Measurements from ENCODE around the gene CYP4F11. TPM values are rescaled to one million over a fixed set of nuclear protein-coding genes. Genes with fewer than 3 reads are reported as not detected.

Gene CYP4F11
- total RNA-seq, 2 experiments from 2014 or later: not detected

Other genes with a start within 250 kb of the CYP4F11 start
- gene OR10H2, start 206.5 kb downstream of the CYP4F11 start, total RNA-seq: not detected
- not detected for gene OR10H3, start 196.5 kb downstream of the CYP4F11 start, total RNA-seq
- not detected for gene OR10H5, start 146.9 kb downstream of the CYP4F11 start, total RNA-seq
- not detected for gene OR10H1, start 118.9 kb downstream of the CYP4F11 start, total RNA-seq
- not detected for gene CYP4F2, start 36.5 kb downstream of the CYP4F11 start, total RNA-seq
- not detected for gene OR10H4, start 14.5 kb upstream of the CYP4F11 start, total RNA-seq
- gene TPM4, start 142.0 kb upstream of the CYP4F11 start, total RNA-seq: 100 to 1,000 TPM; 422 to 485 TPM
- gene RAB8A, start 177.4 kb upstream of the CYP4F11 start, total RNA-seq: 100 to 1,000 TPM; 167 to 175 TPM
- 10 to 100 TPM; 70.7 to 76.9 TPM for gene HSH2D, start 209.2 kb upstream of the CYP4F11 start, total RNA-seq
- not detected for gene CIB3, start 239.0 kb upstream of the CYP4F11 start, total RNA-seq

Measured in activated CD4-positive, alpha-beta T cell treated with anti-CD3 and anti-CD28 coated beads, Interleukin-2, amount 10 ng/mL, durations not matched to agents 7 days and 5 days (primary cell).